ENCODE data around the gene CXCL1.

DNA sequence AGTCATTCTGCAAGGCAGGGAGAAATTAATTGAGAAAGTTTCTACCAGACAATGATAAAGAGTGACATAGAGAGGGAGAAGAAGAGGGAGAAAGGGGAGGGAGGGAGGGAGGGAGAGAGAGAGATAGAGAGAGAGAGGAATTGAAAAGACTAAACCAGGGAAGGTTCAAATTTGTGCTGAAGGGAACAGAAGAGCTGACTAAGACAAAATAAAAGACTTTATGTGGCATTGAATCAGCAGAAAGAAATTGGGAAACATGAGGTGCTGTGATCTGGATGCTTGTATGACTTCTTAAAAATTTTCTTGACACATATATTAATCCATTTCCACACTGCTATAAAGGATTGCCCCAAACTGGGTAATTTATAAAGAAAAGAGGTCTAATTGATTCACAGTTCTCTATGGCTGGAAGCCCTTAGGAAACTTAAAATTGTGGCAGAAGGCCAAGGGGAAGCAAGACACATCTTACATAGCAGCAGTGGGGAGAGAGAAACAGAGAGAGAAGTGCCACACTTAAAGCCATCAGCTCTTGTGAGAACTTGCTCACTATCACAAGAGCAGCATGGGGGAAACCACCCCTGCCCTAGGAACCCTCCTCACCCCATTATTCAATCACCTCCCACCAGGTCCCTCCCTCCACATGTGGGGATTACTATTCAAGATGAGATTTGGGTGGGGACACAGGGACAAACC is 46.2 kb upstream of the CXCL1 start:
- TF ChIP-seq, protein P1, sequence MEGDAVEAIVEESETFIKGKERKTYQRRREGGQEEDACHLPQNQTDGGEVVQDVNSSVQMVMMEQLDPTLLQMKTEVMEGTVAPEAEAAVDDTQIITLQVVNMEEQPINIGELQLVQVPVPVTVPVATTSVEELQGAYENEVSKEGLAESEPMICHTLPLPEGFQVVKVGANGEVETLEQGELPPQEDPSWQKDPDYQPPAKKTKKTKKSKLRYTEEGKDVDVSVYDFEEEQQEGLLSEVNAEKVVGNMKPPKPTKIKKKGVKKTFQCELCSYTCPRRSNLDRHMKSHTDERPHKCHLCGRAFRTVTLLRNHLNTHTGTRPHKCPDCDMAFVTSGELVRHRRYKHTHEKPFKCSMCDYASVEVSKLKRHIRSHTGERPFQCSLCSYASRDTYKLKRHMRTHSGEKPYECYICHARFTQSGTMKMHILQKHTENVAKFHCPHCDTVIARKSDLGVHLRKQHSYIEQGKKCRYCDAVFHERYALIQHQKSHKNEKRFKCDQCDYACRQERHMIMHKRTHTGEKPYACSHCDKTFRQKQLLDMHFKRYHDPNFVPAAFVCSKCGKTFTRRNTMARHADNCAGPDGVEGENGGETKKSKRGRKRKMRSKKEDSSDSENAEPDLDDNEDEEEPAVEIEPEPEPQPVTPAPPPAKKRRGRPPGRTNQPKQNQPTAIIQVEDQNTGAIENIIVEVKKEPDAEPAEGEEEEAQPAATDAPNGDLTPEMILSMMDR (conservative IDR thresholded peaks at IDR 0.05 in 1 of 2, IDR thresholded peaks at IDR 0.05 in 1 of 2; ENCODE audit: low read depth in 1 of 2, low read length in 2 of 2), result no peak
- no peak for TF ChIP-seq EZH2 (IDR thresholded peaks at IDR 0.05; ENCODE audit: low read length, missing control alignments)
